HUES6 (cell line): ENCODE data around the gene POLRMT.
"Not testable (repeated sequence)": the region's sequence is repeated elsewhere in the genome, so short reads cannot be mapped to it uniquely, and the experiment has no call there.

Experiments used
- H3K27ac ChIP-seq: 2 replicates; pipeline ENCODE4 v1.7.0; 2013; ENCODE audit warnings: low read depth, mild to moderate bottlenecking, low read length, inconsistent platforms
- H3K27me3 ChIP-seq: 2 replicates; pipeline ENCODE4 v1.6.1; 2013; ENCODE audit warnings: low read length; ENCODE audit not compliant: control insufficient read depth, insufficient read depth
- H3K36me3 ChIP-seq: 2 replicates; pipeline ENCODE4 v1.6.1; 2013; ENCODE audit warnings: low read length; ENCODE audit not compliant: control insufficient read depth, insufficient read depth
- H3K4me1 ChIP-seq: 2 replicates; pipeline ENCODE4 v1.6.1; 2013; ENCODE audit warnings: low read length; ENCODE audit not compliant: control insufficient read depth, insufficient read depth
- H3K4me3 ChIP-seq: 2 replicates; pipeline ENCODE4 v1.5.1; 2013; ENCODE audit warnings: low read depth, low read length
- H3K9ac ChIP-seq: one replicate; pipeline ENCODE4 v1.6.1; 2013; ENCODE audit warnings: mild to moderate bottlenecking, low read length
- H3K9me3 ChIP-seq: 2 replicates; pipeline ENCODE4 v1.6.1; 2013; ENCODE audit warnings: low read depth, low read length; ENCODE audit not compliant: control insufficient read depth, insufficient read depth

The POLRMT gene

DNA sequence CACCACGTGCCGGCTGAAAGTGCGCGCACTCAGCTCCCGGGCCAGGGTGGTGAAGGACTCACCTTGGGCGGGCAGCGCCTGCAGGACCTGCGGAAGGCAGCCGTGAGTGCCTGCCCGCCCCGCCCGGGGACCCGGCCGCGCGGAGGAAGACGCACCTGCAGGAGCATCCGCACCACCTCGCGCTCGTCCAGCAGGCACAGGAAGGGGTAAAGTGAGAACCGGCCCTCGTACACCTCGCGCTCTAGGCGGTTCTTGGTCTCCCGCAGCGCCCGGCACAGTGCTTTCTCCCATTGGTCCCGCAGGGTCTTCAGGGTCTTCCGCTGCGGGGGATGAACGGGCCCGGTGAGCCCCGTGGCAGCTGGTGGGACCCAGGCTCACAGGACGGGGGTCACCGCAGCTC is 10.7 kb downstream of the POLRMT start:
- Histone ChIP-seq H3K4me1 (no peaks in the 10 kb centered on the region), H3K9me3 (no peaks in the 10 kb centered on the region), H3K4me3 (no peak overlapping the region), H3K27me3 (no peaks in the 10 kb centered on the region), H3K9ac (no peak overlapping the region), H3K36me3 (peaks cover 72% of the 10 kb centered on the region), H3K27ac (no peak overlapping the region)

DNA sequence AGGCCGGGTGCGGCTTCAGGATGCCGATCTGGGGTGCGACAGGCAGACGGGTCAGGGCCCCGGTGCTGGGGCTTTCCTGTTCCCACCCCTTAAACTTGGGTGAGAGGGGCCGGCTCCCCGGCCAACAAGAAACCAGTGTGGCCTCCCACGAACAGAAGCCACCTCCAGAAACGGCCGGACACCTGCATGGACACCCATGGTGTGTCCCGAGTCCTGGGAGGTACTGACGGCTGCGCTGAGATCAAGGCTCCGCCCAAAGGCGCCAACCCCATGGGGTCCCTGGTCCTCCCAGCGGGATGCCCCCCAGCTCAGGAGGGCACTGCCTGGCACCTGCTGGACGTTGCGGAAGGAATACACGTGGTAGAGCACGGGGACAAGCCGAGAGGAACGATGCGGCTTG is 11.5 kb downstream of the POLRMT start:
- Histone ChIP-seq H3K9ac (no peak overlapping the region), H3K36me3 (peaks cover 75% of the 10 kb centered on the region)

DNA sequence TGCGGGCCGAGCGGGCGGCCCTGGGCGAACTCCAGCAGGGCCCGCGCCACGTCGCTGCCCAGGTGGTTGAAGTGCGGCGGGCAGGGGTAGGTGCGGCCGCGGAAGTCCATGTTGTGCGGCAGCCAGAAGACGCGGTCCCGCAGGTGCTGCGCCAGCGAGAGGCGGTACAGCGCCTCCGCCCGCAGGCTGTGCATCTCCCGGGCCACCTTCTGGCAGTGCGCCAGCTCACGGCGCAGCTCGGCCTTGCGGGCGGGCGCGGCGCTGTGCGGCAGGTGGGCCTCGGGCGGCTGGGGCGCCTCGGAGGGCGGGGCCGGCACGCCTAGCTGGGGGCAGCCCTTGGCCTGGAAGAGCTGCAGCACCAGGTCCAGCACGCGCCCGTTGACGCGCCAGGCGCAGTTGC is 12.1 kb downstream of the POLRMT start:
- H3K9ac ChIP-seq, H3K27ac ChIP-seq, H3K4me1 ChIP-seq, H3K4me3 ChIP-seq, H3K9me3 ChIP-seq, H3K27me3 ChIP-seq: not testable (repeated sequence)
- H3K36me3 ChIP-seq = peaks cover 75% of the 10 kb centered on the region

More for the DNA sequence above, 11.5 kb downstream of the POLRMT start:
- Histone ChIP-seq H3K4me1 (no peaks in the 10 kb centered on the region), H3K4me3 (no peak overlapping the region), H3K27me3 (no peaks in the 10 kb centered on the region), H3K9me3 (no peaks in the 10 kb centered on the region), H3K27ac (no peak overlapping the region)

DNA sequence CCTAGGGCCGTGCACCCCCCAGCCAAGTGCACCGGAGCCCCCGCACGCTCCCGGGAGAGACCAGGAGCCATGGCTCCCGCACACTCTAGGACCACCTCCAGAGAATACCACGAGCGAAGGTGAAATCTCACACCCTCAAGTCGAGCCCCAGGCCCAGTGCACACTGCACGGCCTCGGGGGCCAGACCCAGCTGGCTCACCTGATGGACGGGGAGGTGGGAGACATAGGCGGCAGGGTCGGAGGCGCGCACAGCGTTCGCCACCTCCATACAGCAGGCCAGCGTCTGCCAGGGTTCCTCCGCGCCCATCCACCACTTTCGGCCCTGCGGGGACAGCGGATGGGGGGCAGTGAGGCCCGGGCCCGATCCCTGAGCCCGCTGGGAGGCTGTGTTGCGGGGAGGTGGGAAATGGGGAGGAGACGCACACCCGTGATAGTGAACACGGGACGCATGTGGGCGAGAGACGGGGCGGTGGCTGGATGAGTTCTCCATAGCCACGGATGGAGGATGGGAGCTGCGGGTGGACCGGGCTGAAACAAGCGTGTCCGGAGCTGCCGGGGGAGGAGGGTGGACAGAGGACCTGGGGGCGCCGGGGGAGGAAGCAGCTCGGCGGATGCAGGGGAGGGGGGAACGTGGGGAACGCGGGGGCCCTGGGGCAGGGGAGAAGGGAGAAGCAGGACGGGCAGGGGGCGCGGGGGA is 13.0 kb downstream of the POLRMT start:
- Histone ChIP-seq H3K4me1 (no peaks in the 10 kb centered on the region), H3K9me3 (no peaks in the 10 kb centered on the region), H3K4me3 (no peak overlapping the region), H3K36me3 (peaks cover 75% of the 10 kb centered on the region), H3K9ac (no peak overlapping the region), H3K27me3 (no peaks in the 10 kb centered on the region), H3K27ac (no peak overlapping the region)

DNA sequence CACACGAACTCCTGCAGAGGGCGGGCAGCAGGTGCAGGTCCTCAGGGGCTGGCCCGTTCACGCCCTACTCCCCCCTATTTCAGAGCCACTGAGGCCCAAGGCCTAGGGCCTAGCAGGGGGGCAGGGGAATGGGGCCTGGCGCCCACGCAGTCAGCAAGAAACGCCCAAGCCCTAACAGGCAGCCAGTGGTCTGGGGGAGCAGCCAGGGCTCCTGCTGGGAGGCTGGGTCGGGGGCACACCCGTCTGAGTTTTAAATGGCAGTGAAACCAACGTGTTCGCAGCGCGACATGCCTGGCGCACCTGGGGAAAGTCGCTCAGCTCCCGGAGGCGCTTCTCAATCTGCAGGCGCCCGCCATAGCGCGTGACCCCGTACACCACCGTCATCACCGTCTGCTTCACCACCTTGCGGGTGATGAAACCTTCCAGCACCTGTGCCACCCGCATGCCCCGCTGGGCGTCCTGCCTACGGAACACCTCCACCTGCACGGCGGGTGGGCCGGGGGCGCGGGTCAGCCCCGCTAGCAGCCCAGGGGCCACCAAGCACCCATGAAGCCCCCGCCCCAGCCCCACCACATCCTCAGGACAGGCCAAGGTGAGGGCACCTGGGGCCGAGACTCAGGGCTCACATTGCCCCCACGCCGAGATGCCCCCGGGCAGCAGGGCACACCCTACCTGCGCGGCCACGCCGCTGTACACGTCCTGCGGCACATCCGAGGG is 13.9 kb downstream of the POLRMT start:
- Histone ChIP-seq H3K9me3 (no peaks in the 10 kb centered on the region), H3K36me3 (peaks cover 73% of the 10 kb centered on the region)

DNA sequence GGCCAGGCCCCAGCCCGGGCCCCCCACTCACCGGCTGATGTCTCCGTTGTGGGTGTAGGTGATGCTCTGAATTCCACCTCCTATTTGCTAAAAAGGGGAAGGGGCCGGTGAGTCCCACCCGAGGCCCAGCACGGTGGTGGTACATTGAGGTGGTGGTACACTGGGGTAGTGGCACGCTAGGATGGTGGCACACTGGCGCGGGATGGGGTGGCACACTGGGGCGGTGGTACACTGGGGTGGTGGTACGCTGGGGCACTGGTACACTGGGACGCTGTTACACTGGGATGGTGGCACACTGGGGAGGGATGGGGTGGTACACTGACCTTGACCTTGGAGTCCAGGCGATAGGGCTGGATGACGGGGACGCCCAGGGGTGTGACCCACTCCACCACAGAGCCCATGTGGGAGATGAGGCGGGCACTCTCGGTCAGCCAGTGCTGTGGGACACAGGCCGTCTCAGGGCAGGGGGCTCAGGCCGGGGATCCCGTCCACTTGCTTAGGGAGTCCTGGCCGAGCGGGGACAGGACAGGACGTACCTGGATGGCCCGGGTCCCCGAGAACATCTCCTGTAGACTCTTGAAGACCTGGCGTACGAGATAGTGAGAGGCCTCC is 14.6 kb downstream of the POLRMT start:
- H3K9me3 ChIP-seq = no peaks in the 10 kb centered on the region
- H3K27me3 ChIP-seq = no peaks in the 10 kb centered on the region
- peaks cover 74% of the 10 kb centered on the region for H3K36me3 ChIP-seq
- no peaks in the 10 kb centered on the region for H3K4me1 ChIP-seq
- no peak overlapping the region for H3K4me3 ChIP-seq
- H3K9ac ChIP-seq = no peak overlapping the region
- H3K27ac ChIP-seq = no peak overlapping the region

More for the DNA sequence above, 13.9 kb downstream of the POLRMT start:
- Histone ChIP-seq H3K4me1 (no peaks in the 10 kb centered on the region), H3K4me3 (no peak overlapping the region), H3K27ac (no peak overlapping the region), H3K27me3 (no peaks in the 10 kb centered on the region), H3K9ac (no peak overlapping the region)

DNA sequence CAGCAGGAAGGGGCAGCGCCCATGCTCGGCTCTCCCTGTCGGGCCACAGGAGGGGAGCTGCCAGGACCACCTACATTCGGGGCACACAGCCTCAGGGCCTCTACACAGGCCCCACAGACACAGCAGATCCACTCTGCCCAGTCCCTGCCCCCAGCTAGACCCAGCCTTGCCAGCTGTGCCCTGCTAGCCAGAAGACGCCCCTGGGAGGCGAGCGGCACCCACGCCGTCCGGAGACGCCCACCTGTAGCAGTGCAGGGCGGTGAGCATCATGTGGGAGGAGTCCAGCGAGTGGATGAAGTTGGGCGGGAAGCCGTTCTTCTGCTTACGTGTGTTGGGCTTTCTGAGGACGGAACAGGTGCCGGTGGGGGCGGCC is 15.1 kb downstream of the POLRMT start:
- no peaks in the 10 kb centered on the region for H3K27me3 ChIP-seq
- H3K9ac ChIP-seq = no peak overlapping the region
- H3K4me3 ChIP-seq = no peak overlapping the region
- H3K9me3 ChIP-seq = no peaks in the 10 kb centered on the region
- H3K4me1 ChIP-seq = no peaks in the 10 kb centered on the region
- peaks cover 68% of the 10 kb centered on the region for H3K36me3 ChIP-seq
- H3K27ac ChIP-seq = no peak overlapping the region

DNA sequence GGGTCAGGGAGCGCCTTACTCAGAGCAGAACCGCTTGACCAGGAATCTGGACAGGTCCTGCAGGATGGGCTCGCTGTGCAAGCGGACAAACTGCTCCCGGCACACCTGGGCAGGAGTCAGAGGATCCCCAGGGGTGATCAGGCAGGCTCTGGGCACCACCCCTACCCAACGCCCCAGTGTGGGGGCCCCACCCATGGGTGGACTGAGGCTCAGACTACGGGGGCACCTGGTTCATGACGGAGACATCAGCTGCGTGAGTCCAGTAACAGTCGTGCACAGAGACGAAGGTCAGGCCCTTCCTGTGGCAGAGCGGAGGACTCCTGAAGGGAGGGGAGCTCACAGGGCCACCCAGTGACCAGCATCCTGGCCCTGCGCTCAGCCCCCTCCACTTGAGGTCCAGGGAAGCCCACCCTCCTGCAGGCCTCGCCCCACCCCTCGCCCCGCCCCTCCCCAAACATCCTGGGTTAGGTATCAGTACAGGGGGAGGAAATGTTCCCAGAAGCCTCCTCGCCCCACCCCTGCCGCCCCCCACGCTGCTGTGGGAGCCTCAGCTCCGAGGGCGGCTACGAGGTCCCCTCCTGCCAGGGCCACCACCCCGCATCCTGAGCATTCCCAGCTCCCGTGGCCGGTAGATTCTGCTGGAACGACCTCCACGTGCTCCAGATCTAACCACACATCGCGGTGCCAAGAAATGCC is 15.6 kb downstream of the POLRMT start:
- H3K36me3 ChIP-seq = peaks cover 63% of the 10 kb centered on the region

DNA sequence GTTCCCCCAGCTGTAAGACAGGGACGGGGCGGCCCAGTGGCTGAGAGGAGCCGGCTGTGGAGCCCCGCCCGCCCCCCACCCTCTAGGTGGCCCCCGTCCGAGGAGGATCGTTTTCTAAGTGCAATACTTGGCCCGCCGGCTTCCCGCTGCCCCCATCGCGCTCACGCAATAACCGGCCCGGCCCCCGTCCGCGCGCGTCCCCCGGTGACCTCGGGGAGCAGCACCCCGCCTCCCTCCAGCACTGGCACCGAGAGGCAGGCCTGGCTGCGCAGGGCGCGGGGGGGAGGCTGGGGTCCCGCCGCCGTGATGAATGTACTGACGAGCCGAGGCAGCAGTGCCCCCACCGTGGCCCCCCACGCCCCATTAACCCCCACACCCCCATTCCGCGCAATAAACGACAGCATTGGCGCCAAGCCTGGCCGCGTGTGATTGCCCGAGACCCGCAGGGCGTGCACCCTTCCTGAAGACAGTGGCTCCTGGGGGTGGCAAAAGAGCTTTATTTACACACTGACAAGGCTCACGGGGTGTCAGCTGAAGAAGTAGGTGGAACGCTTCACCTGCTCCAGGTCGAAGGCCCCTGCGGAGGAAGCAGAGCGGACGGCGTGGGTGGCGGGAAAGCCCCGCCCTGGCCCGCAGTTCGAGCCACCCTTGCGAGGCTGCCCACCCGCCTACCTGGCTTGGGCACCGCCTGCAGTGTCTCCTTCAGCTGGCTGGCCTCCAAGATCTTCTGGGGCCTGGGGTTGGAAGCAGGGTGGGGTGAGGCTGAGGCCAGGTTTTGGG is 16.4 kb downstream of the POLRMT start:
- Histone ChIP-seq H3K4me3 (no peak overlapping the region), H3K4me1 (no peaks in the 10 kb centered on the region), H3K27ac (no peak overlapping the region), H3K9ac (no peak overlapping the region), H3K27me3 (no peaks in the 10 kb centered on the region), H3K36me3 (peaks cover 55% of the 10 kb centered on the region), H3K9me3 (no peaks in the 10 kb centered on the region)

More for the DNA sequence above, 15.6 kb downstream of the POLRMT start:
- H3K4me3 ChIP-seq = no peak overlapping the region
- H3K4me1 ChIP-seq = no peaks in the 10 kb centered on the region
- no peaks in the 10 kb centered on the region for H3K27me3 ChIP-seq
- no peak overlapping the region for H3K9ac ChIP-seq
- H3K27ac ChIP-seq = no peak overlapping the region
- no peaks in the 10 kb centered on the region for H3K9me3 ChIP-seq

DNA sequence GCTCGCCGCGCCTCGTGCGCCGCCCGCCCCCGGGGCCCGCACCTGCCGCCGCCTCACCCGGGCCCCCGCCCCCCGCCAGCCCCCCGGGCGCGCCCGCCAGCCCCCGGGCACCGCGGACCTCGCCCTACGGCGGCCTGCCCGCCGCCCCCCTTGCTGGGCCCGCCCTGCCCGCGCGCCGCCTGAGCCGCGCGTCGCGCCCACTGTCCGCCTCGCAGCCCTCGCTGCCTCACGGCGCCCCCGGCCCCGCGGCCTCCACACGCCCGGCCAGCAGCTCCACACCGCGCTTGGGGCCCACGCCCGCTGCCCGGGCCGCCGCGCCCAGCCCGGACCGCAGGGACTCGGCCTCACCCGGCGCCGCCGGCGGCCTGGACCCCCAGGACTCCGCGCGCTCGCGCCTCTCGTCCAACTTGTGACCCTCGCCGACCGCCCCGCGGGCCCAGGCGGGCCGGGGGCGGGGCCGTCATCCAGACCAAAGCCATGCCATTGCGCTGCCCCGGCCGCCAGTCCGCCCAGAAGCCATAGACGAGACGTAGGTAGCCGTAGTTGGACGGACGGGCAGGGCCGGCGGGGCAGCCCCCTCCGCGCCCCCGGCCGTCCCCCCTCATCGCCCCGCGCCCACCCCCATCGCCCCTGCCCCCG is 17.2 kb downstream of the POLRMT start:
- peaks cover 50% of the 10 kb centered on the region for H3K36me3 ChIP-seq
- peaks cover 4% of the 10 kb centered on the region; the same call in 1 of the 2 replicates for H3K4me1 ChIP-seq
- no peak overlapping the region for H3K9ac ChIP-seq
- H3K27ac ChIP-seq = no peak overlapping the region
- no peaks in the 10 kb centered on the region for H3K27me3 ChIP-seq
- H3K4me3 ChIP-seq = no peak overlapping the region
- no peaks in the 10 kb centered on the region for H3K9me3 ChIP-seq
